GM21390 (cell line): ENCODE results near the gene RHOH.

Source experiments
- ATAC-seq: cut with Tn5 transposase; IDR thresholded peaks from one replicate; pipeline ENCODE4 v1.9.1; 2021; ENCODE audit not compliant: unreplicated experiment

Gene RHOH

GRCh38 chr4:40204507-40205258 lies 7.9 kb downstream of the RHOH start:
- ATAC-seq, result no peak

GRCh38 chr4:40205259-40206198 lies 8.7 kb downstream of the RHOH start:
- ATAC-seq, result peak; percentile 66

- no peak for ATAC-seq
These were observed 9.6 kb downstream of the RHOH start for GRCh38 chr4:40206426-40206825.

- ATAC-seq, result no peak
These were observed 12.6 kb downstream of the RHOH start for GRCh38 chr4:40209401-40209800.

- ATAC-seq, result no peak
These were observed 13.9 kb downstream of the RHOH start for GRCh38 chr4:40210776-40211175.

- no peak for ATAC-seq
These were observed 14.7 kb downstream of the RHOH start for GRCh38 chr4:40211224-40212185.

- no peak for ATAC-seq
These were observed 16.1 kb downstream of the RHOH start for GRCh38 chr4:40212674-40213527.

- ATAC-seq, result no peak
These were observed 17.2 kb downstream of the RHOH start for GRCh38 chr4:40214038-40214437.

GRCh38 chr4:40214661-40215418 lies 18.0 kb downstream of the RHOH start:
- no peak for ATAC-seq

GRCh38 chr4:40216622-40217366 lies 20.0 kb downstream of the RHOH start:
- ATAC-seq, result no peak

GRCh38 chr4:40221744-40222143 lies 24.9 kb downstream of the RHOH start:
- ATAC-seq, result no peak

- no peak for ATAC-seq
These were observed 26.5 kb downstream of the RHOH start for GRCh38 chr4:40223343-40223742.

GRCh38 chr4:40224432-40224831 lies 27.6 kb downstream of the RHOH start:
- no peak for ATAC-seq

- no peak for ATAC-seq
These were observed 28.7 kb downstream of the RHOH start for GRCh38 chr4:40225497-40225896.

- peak; percentile 56 for ATAC-seq
These were observed 30.5 kb downstream of the RHOH start for GRCh38 chr4:40227284-40227683.

GRCh38 chr4:40228497-40229365 lies 31.9 kb downstream of the RHOH start:
- peak; percentile 54 for ATAC-seq

GRCh38 chr4:40231316-40231863 lies 34.6 kb downstream of the RHOH start:
- ATAC-seq, result no peak
